ENCODE measurements around the gene MAPK8IP3. TPM values are rescaled to one million over a fixed set of nuclear protein-coding genes. Genes with fewer than 3 reads are reported as not detected.
A peak's percentile ranks its signal among the peaks of the same experiment; 100 is the strongest.

MAPK8IP3 gene
- total RNA-seq, 2 experiments from 2014 or later = 101 to 108 TPM

DNA sequence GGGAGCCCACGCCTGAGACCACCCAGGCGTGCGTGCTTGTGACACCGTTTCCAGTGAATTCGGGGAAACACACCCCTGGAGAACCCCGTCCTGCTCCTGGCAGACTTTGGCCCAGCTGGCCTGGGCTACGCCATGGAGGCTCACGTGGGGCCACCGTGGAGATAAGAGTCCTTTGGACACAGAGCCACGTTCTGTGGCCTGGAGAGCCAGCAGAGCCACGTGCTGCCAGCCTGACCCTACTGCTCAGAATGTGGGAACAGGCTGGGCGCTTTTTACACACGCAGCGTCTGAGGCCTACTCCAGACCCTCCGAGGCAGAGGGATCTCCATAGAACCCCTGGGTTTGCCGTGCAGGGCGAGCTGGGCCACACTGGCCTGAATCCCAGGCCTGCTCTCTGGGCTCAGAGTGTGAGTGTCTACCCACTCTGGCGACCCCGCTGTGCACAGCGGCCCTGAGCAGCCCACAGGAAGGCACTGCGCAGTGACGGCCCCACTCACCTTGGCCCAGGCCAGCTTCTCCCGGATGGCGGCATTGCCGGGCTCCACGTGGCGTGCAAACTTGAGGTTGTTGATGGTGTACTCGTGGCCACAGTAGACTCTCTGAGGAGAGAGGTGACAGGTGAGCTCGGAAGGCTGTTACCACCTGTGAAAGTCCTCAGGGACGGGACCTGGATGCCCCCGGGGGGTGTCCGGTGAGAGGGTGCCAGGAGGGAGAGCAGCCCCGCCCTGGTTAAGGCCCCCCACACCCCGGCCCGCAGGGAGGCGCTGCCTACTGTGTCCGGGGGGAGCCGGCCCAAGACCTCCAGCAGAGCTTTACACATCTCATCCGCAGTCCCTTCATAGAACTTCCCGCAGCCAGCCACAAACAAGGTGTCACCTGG, 110.6 kb downstream of the MAPK8IP3 start:
- Mint-ChIP-seq H3K4me3 (no peak overlapping the region), H3K4me1 (peaks cover 5% of the 10 kb centered on the region), H3K36me3 (ENCODE audit: low read depth) (peaks cover 12% of the 10 kb centered on the region), H3K27ac (no peak overlapping the region), H3K27me3 (no peaks in the 10 kb centered on the region), H3K9me3 (no peaks in the 10 kb centered on the region)
- POLR2A ChIA-PET = no interaction called here
- CTCF ChIA-PET = no interaction called here
- DNase-seq = no peak

DNA sequence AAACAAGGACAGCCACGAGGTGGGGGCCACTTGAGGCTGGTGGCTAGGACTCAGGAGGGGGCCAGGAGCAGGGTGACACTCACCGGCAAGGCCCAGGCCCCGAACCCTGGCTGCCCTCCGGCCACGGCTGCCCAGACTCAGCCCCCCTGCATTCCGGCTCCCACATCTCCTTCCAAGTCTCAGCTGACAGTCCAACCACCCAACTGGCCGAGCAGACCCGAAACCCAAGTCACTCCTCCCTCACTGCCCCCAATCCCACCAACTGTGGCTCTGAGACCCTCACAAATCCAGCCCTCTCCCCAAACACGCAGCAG, 111.2 kb downstream of the MAPK8IP3 start:
- ChIA-PET POLR2A (no interaction called here), CTCF (no interaction called here)
- no peak overlapping the region for H3K4me3 Mint-ChIP-seq

DNA sequence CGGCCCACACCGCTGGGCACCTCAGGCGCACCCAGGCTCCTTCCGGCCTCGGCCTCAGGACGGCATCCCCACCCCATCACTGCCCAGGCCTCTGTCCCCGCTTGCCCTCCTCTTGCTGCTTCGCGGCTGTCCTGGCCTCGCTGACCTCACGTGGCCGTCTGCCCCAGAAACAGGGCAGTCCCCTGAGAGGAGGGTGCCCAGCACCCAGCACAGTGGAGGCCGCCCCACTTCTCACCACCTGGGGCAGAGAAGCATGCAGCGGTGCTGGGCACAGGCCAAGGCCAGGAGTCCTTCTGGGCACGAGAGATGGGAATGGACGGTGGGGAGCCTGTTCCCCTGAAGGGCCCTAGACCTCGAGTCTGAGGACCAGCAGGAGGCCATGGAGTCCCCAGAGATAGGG, 111.7 kb downstream of the MAPK8IP3 start:
- H3K27me3 Mint-ChIP-seq = no peaks in the 10 kb centered on the region
- H3K4me3 Mint-ChIP-seq = no peak overlapping the region
- peaks cover 3% of the 10 kb centered on the region for H3K4me1 Mint-ChIP-seq
- H3K27ac Mint-ChIP-seq = no peak overlapping the region
- H3K9me3 Mint-ChIP-seq = no peaks in the 10 kb centered on the region
- ChIA-PET CTCF (no interaction called here), POLR2A (no interaction called here)
- peaks cover 12% of the 10 kb centered on the region for H3K36me3 Mint-ChIP-seq (ENCODE audit: low read depth)
- DNase-seq = no peak

More for the DNA sequence above, 111.2 kb downstream of the MAPK8IP3 start:
- H3K27ac Mint-ChIP-seq = no peak overlapping the region
- no peaks in the 10 kb centered on the region for H3K27me3 Mint-ChIP-seq
- H3K9me3 Mint-ChIP-seq = no peaks in the 10 kb centered on the region
- DNase-seq = no peak
- H3K36me3 Mint-ChIP-seq (ENCODE audit: low read depth) = peaks cover 12% of the 10 kb centered on the region
- peaks cover 5% of the 10 kb centered on the region for H3K4me1 Mint-ChIP-seq

DNA sequence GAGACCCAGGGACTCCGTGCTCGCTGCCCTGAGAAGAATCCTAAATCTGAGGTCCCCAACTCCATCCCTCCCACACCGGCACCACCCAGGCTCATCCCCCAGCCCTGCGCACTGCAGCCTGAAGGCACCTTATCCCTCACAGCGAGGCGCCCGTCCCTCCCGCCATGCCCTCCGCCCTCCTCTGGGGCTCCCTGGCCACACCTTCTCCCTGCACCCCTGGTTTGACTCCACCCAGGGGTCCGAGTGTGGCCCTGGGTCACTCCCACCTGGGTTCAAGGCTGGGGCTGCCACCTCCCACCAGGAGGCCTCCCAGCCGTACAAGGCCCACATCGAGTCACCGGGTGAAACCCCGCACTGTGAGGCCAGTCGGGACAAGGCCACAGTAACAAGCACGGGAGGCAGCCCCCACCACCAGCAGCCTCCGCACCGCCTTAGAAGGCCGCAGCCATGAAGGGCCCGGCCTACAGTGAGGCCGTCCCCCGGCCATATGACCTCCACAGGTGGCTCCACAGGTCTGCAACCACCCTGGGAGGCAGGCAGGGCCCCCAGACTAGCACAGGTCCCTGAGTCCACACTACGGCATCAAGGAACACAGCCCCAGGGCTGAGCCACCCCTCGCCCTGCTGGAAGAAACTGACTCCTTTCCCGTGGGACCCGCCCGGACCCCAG, 112.3 kb downstream of the MAPK8IP3 start:
- H3K9me3 Mint-ChIP-seq = no peaks in the 10 kb centered on the region
- no peaks in the 10 kb centered on the region for H3K4me1 Mint-ChIP-seq
- H3K27me3 Mint-ChIP-seq = no peaks in the 10 kb centered on the region
- ChIA-PET CTCF (no interaction called here), POLR2A (no interaction called here)
- no peak overlapping the region for H3K27ac Mint-ChIP-seq
- peaks cover 12% of the 10 kb centered on the region for H3K36me3 Mint-ChIP-seq (ENCODE audit: low read depth)
- DNase-seq = no peak
- H3K4me3 Mint-ChIP-seq = no peak overlapping the region

DNA sequence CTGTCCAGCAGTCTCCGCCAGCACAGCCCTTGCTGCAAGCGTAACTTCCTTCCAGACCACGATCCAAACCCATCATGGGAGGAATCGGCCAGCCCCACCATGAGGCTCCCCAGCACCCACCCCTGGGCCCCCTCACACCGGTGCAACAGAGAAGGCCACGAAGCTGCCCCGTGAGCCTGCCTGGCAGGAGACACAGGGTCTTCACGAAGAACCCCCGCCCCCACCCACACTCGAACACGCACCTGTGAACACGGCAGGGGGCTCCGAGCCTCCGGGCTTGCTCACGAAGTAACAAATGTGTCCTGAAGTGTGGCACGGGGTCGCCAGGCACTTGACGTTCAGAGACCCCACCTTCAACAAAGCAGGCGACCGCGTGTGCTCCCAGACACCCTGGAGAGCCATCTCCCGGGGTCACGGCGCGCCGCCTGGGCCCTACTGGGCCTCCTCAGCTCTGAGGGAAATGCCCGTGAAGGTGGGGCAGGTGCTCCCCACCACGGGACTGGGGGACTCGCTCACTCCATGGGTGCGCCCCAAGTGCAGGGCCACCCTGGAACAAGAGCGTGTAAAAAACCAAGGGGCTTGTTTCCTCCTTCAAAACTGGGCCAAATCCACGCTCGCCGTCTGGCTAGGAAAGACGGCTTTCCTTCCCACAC, 113.0 kb downstream of the MAPK8IP3 start:
- Mint-ChIP-seq H3K9me3 (no peaks in the 10 kb centered on the region), H3K36me3 (ENCODE audit: low read depth) (peaks cover 7% of the 10 kb centered on the region), H3K4me3 (no peak overlapping the region), H3K27me3 (no peaks in the 10 kb centered on the region), H3K27ac (no peak overlapping the region), H3K4me1 (peaks cover 4% of the 10 kb centered on the region)
- CTCF ChIA-PET = no interaction called here
- POLR2A ChIA-PET = no interaction called here
- DNase-seq = no peak

DNA sequence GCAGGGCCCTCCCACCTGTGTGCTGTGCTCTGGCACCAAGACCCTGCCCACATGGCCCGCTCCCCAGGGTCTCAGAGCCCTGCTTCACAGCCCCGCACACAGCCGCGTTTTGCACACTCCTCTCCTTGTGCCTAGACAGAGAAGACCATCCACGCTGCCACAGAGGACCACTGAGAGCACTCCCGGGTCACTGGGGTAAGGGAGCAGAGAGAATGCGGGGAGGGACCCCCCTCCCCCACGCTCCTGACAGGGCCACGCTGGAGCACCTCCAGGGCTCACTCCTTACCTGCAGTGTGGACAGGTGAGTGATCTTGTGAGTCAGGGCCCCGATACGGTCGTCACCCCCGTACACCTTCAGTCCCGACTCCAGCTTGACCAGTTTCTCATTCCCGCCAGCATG, 113.6 kb downstream of the MAPK8IP3 start:
- H3K4me3 Mint-ChIP-seq = no peak overlapping the region
- no peak overlapping the region for H3K27ac Mint-ChIP-seq

More for the DNA sequence above, 113.6 kb downstream of the MAPK8IP3 start:
- peaks cover 9% of the 10 kb centered on the region for H3K4me1 Mint-ChIP-seq
- CTCF ChIA-PET = no interaction called here
- no peak for DNase-seq
- no peaks in the 10 kb centered on the region for H3K9me3 Mint-ChIP-seq
- no peaks in the 10 kb centered on the region for H3K27me3 Mint-ChIP-seq
- peaks cover 7% of the 10 kb centered on the region for H3K36me3 Mint-ChIP-seq (ENCODE audit: low read depth)
- POLR2A ChIA-PET = interaction anchor here (0.7 kb wide), 1 partner anchor 47 kb away, joined by 3 read pairs; no protein-coding TSS in a partner anchor

Small RNA genes lying within 50 kb of the gene (microRNA-seq; reads per million reads assigned to microRNA genes)
- 2.7 reads per million, percentile 13 among the genes with 10 or more reads in this experiment for gene MIR3177 (ENCODE audit: borderline microRNAs expressed, borderline replicate concordance)

Other genes starting within 250 kb of the MAPK8IP3 start
- gene CLCN7, start 231.2 kb upstream of the MAPK8IP3 start, total RNA-seq = 10 to 100 TPM; 58.3 to 64.0 TPM
- gene PTX4, start 217.3 kb upstream of the MAPK8IP3 start, total RNA-seq = not detected
- gene TELO2, start 212.8 kb upstream of the MAPK8IP3 start, total RNA-seq = 10 to 100 TPM; 49.1 to 65.5 TPM
- 10 to 100 TPM; 60.6 to 73.5 TPM for gene TMEM204, start 172.5 kb upstream of the MAPK8IP3 start, total RNA-seq
- gene IFT140, start 94.1 kb upstream of the MAPK8IP3 start, total RNA-seq = 1 to 10 TPM; 9.3 TPM
- 10 to 100 TPM; 25.6 to 27.4 TPM for gene CRAMP1, start 93.8 kb upstream of the MAPK8IP3 start, total RNA-seq
- gene JPT2, start 27.9 kb upstream of the MAPK8IP3 start, total RNA-seq = 10 to 100 TPM; 56.5 to 65.2 TPM
- 10 to 100 TPM; 31.3 to 47.4 TPM for gene NME3, start 65.3 kb downstream of the MAPK8IP3 start, total RNA-seq
- gene EME2, start 66.6 kb downstream of the MAPK8IP3 start, total RNA-seq = 10 to 100 TPM; 28.7 to 33.4 TPM
- 100 to 1,000 TPM in 1 of 2 experiments, 10 to 100 TPM in 1; 93.6 to 105 TPM for gene MRPS34, start 66.9 kb downstream of the MAPK8IP3 start, total RNA-seq
- 10 to 100 TPM; 38.0 to 42.9 TPM for gene SPSB3, start 76.4 kb downstream of the MAPK8IP3 start, total RNA-seq
- gene NUBP2, start 76.8 kb downstream of the MAPK8IP3 start, total RNA-seq = 10 to 100 TPM; 40.2 to 53.8 TPM
- under 1 TPM in 1 of 2 experiments, not detected in 1; 0.15 TPM for gene IGFALS, start 87.5 kb downstream of the MAPK8IP3 start, total RNA-seq
- gene HAGH, start 120.6 kb downstream of the MAPK8IP3 start, total RNA-seq = 10 to 100 TPM; 34.9 to 45.6 TPM
- 10 to 100 TPM; 11.3 to 12.9 TPM for gene FAHD1, start 121.0 kb downstream of the MAPK8IP3 start, total RNA-seq
- not detected for gene MEIOB, start 166.0 kb downstream of the MAPK8IP3 start, total RNA-seq
- gene HS3ST6, start 212.2 kb downstream of the MAPK8IP3 start, total RNA-seq = not detected
- gene MSRB1, start 237.0 kb downstream of the MAPK8IP3 start, total RNA-seq = 10 to 100 TPM; 12.8 to 13.6 TPM
- gene RPL3L, start 248.5 kb downstream of the MAPK8IP3 start, total RNA-seq = not detected

All from activated CD4-positive, alpha-beta T cell treated with anti-CD3 and anti-CD28 coated beads, Interleukin-2, amount 10 ng/mL, durations not matched to agents 7 days and 5 days (primary cell).